BE2C (cell line): ENCODE data around the gene MFSD6.

ENCODE experiments used
- DNase-seq: peaks from one replicate; pipeline ENCODE4 v3.0.0-alpha.2; 2020
- H3K27me3 ChIP-seq: fragments of 250-450 bp; sonication (Bioruptor Pico); 2 replicates; pipeline ENCODE4 v1.5.1; 2020; ENCODE audit warnings: mild to moderate bottlenecking
- H3K36me3 ChIP-seq: fragments of 250-450 bp; sonication (Bioruptor Pico); 2 replicates; pipeline ENCODE4 v1.5.1; 2020; ENCODE audit warnings: mild to moderate bottlenecking
- H3K4me1 ChIP-seq: fragments of 250-450 bp; sonication (Bioruptor Pico); 2 replicates; pipeline ENCODE4 v1.5.1; 2020
- H3K4me3 ChIP-seq: 2 replicates; pipeline ENCODE4 v1.5.1; 2011; ENCODE audit warnings: low read depth, low read length
- H3K9me3 ChIP-seq: fragments of 250-450 bp; sonication (Bioruptor Pico); 2 replicates; pipeline ENCODE4 v1.5.1; 2020
- TF ChIP-seq, protein P1 (sequence below): IDR thresholded peaks from 2 replicates; pipeline ENCODE4 v1.5.1; 2012; ENCODE audit warnings: mild to moderate bottlenecking, low read depth, low read length

Gene MFSD6

DNA sequence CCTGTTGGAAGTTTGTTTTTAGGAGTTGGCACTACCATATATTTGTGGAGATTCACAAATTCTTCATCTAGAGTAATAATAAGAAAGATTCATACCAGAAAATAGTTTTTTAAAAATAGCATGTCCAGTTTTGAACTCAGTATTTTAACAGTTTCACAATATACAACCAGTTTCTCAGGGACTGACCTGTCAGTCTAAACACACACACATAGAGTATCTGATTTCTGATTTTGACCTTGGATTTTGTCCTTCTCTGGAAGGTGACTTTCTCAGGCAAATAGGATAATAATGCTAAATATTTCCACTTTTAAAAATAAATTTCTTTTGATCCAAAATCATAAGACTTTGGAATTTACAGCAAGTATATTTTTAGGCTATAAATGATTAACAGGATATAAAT, 32.0 kb downstream of the MFSD6 start:
- no peak overlapping the region for H3K4me3 ChIP-seq
- TF ChIP-seq, protein P1, sequence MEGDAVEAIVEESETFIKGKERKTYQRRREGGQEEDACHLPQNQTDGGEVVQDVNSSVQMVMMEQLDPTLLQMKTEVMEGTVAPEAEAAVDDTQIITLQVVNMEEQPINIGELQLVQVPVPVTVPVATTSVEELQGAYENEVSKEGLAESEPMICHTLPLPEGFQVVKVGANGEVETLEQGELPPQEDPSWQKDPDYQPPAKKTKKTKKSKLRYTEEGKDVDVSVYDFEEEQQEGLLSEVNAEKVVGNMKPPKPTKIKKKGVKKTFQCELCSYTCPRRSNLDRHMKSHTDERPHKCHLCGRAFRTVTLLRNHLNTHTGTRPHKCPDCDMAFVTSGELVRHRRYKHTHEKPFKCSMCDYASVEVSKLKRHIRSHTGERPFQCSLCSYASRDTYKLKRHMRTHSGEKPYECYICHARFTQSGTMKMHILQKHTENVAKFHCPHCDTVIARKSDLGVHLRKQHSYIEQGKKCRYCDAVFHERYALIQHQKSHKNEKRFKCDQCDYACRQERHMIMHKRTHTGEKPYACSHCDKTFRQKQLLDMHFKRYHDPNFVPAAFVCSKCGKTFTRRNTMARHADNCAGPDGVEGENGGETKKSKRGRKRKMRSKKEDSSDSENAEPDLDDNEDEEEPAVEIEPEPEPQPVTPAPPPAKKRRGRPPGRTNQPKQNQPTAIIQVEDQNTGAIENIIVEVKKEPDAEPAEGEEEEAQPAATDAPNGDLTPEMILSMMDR: no peak
- no peaks in the 10 kb centered on the region for H3K9me3 ChIP-seq
- no peak for DNase-seq
- H3K4me1 ChIP-seq: peaks cover 12% of the 10 kb centered on the region
- peaks cover 4% of the 10 kb centered on the region; the same call in 1 of the 2 replicates for H3K36me3 ChIP-seq
- H3K27me3 ChIP-seq: no peaks in the 10 kb centered on the region

DNA sequence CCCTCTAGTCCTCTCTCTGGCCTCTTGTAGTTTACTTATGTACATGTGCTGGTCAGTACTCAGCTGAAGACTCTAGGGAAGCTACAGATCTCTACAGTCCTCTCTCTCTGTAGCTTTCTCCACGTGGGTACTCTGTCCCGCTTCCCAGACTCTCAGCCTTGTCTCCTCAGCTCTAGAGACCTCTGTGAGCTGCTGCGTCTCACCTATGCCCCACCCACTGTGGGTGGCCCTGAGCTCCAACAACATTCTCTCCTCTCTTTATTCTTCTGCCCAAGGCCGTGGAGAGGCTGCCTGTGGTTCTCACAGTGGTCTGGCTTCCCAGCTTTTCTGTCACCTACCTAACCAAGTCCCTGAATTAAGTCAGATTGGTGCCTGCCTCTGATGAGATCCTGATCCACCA, 33.4 kb downstream of the MFSD6 start:
- Histone ChIP-seq H3K9me3 (no peaks in the 10 kb centered on the region), H3K4me1 (peaks cover 15% of the 10 kb centered on the region), H3K27me3 (no peaks in the 10 kb centered on the region), H3K36me3 (peaks cover 4% of the 10 kb centered on the region; the same call in 1 of the 2 replicates), H3K4me3 (no peak overlapping the region)
- no peak for DNase-seq
- TF ChIP-seq, protein P1: no peak

DNA sequence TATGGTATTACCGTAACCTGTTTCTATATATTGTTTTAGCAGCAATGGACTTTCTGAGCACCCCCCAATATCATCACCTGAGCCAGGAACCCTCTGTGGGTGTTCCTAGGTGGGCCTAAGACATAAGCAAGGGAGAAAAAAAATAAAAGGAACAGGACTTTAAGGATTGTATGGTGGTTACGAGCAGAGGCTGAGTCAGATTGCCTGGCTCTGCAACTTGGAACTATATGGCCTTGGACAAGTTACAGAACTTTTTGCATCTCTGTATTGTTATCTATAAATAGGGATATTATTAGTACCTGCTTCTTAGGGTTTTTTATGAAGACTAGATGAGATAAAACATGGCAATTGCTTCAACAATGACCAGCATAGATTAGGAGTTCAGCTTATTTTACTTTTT, 34.9 kb downstream of the MFSD6 start:
- TF ChIP-seq, protein P1: no peak
- Histone ChIP-seq H3K9me3 (no peaks in the 10 kb centered on the region), H3K4me1 (peaks cover 15% of the 10 kb centered on the region), H3K4me3 (no peak overlapping the region), H3K36me3 (no peaks in the 10 kb centered on the region), H3K27me3 (no peaks in the 10 kb centered on the region)
- no peak for DNase-seq

DNA sequence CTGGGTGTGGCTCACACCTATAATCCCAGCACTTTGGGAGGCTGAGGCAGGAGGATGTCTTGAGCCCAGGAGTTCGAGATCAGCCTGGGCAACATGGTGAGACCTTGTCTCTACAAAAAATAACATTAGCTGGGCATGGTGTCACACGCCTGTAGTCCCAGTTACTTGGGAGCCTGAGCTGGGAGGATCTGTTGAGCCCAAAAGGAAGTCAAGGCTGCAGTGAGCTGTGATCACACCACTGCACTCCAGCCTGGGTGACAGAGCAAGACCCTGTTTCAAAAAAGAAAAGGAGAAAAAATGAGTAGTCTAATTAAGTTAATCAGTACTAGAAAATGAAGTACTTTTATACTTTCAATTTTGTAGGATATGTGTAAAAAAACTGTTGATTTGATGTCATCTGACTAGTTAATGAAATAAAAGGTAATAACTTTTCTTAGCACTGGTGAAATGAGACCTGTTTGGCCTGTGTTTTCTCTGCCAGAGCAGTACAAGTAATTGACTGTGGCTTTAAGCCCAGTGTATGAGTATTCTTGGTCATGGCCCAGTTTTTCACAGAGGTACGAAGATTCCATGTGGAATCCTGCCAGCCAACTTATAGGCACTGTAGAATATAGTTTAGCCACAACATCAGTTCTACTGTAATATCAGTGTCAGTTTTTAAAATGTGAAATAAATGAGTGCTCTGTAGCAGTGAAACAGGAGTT, 35.8 kb downstream of the MFSD6 start:
- no peak for DNase-seq
- H3K4me3 ChIP-seq: no peak overlapping the region
- no peaks in the 10 kb centered on the region for H3K36me3 ChIP-seq
- H3K4me1 ChIP-seq: peaks cover 15% of the 10 kb centered on the region
- H3K27me3 ChIP-seq: no peaks in the 10 kb centered on the region
- no peaks in the 10 kb centered on the region for H3K9me3 ChIP-seq
- TF ChIP-seq, protein P1: no peak

DNA sequence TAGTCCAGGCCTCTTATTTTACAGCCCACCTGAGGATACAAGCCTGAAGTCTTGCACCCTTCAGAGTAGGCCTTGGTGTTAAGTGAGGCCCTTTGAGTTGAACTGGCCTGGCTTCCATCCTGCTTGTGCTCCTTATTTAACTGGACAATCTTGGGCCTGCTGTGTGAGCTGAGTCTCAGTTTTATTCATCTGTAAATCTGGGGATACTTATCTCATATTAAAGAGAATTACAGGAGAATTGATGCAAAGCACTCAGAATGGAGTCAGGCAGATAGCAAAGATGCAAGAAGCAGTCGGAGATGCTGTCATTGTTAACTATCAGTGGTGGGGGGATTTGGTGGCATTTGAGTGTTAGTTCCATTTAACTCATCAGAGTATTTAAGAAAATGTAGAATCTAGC, 36.8 kb downstream of the MFSD6 start:
- Histone ChIP-seq H3K27me3 (no peaks in the 10 kb centered on the region), H3K9me3 (no peaks in the 10 kb centered on the region), H3K4me3 (no peak overlapping the region), H3K4me1 (peaks cover 15% of the 10 kb centered on the region), H3K36me3 (no peaks in the 10 kb centered on the region)
- TF ChIP-seq, protein P1: no peak
- DNase-seq: no peak

DNA sequence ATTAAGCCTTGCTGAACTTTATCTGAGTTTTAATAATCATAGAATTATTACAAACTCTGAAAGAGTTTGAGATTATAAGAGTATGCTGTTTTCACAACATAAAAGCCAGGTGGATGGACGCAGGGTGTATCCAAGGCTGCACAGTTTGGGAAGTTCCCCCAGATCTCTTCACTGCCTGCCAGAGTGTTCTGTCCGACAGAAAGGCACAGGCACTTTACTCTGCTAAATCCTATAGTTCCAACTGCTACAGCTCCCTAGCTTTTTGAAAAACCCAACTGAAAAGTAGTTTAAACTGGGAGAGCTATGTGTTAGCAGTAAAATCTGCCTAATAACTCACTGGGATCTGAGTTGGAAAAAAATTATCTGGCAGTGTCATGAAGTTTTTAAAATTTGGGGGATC, 38.0 kb downstream of the MFSD6 start:
- H3K9me3 ChIP-seq: no peaks in the 10 kb centered on the region
- H3K4me3 ChIP-seq: no peak overlapping the region
- peaks cover 15% of the 10 kb centered on the region for H3K4me1 ChIP-seq
- no peaks in the 10 kb centered on the region for H3K27me3 ChIP-seq
- TF ChIP-seq, protein P1: no peak
- DNase-seq: no peak
- no peaks in the 10 kb centered on the region for H3K36me3 ChIP-seq
